ENCODE results near the gene RAET1L.

The RAET1L gene

GRCh38 chr6:150057501-150057951 is 32.2 kb upstream of the RAET1L start:
- H3K4me3 ChIP-seq (ENCODE audit: control insufficient read depth, low read depth, low read length), result no peak overlapping the region
- no peak for TF ChIP-seq CTCF (conservative IDR thresholded peaks at IDR 0.05; ENCODE audit: control insufficient read depth, insufficient read depth, low read depth, low read length)
- DNase-seq (ENCODE audit: low read depth), result no peak

- DNase-seq (ENCODE audit: low read depth), result no peak
- no peak overlapping the region for H3K4me3 ChIP-seq (ENCODE audit: control insufficient read depth, low read depth, low read length)
Measured at GRCh38 chr6:150056916-150057315, 31.6 kb upstream of the RAET1L start.

GRCh38 chr6:150056156-150056555 is 30.8 kb upstream of the RAET1L start:
- H3K4me3 ChIP-seq (ENCODE audit: control insufficient read depth, low read depth, low read length), result no peak overlapping the region
- no peak for TF ChIP-seq CTCF (conservative IDR thresholded peaks at IDR 0.05; ENCODE audit: control insufficient read depth, insufficient read depth, low read depth, low read length)
- no peak for DNase-seq (ENCODE audit: low read depth)

More at GRCh38 chr6:150056916-150057315, 31.6 kb upstream of the RAET1L start:
- TF ChIP-seq CTCF (conservative IDR thresholded peaks at IDR 0.05; ENCODE audit: control insufficient read depth, insufficient read depth, low read depth, low read length), result no peak

- no peak for TF ChIP-seq CTCF (conservative IDR thresholded peaks at IDR 0.05; ENCODE audit: control insufficient read depth, insufficient read depth, low read depth, low read length)
- DNase-seq (ENCODE audit: low read depth), result no peak
Measured at GRCh38 chr6:150055131-150055530, 29.8 kb upstream of the RAET1L start.

GRCh38 chr6:150053450-150053849 is 28.1 kb upstream of the RAET1L start:
- no peak for TF ChIP-seq CTCF (conservative IDR thresholded peaks at IDR 0.05; ENCODE audit: control insufficient read depth, insufficient read depth, low read depth, low read length)
- DNase-seq (ENCODE audit: low read depth), result no peak
- no peak overlapping the region for H3K4me3 ChIP-seq (ENCODE audit: control insufficient read depth, low read depth, low read length)

More at GRCh38 chr6:150055131-150055530, 29.8 kb upstream of the RAET1L start:
- H3K4me3 ChIP-seq (ENCODE audit: control insufficient read depth, low read depth, low read length), result no peak overlapping the region

GRCh38 chr6:150050846-150051245 is 25.5 kb upstream of the RAET1L start:
- H3K4me3 ChIP-seq (ENCODE audit: control insufficient read depth, low read depth, low read length), result no peak overlapping the region
- TF ChIP-seq CTCF (conservative IDR thresholded peaks at IDR 0.05; ENCODE audit: control insufficient read depth, insufficient read depth, low read depth, low read length), result no peak
- no peak for DNase-seq (ENCODE audit: low read depth)

GRCh38 chr6:150048099-150048498 is 22.8 kb upstream of the RAET1L start:
- DNase-seq (ENCODE audit: low read depth), result no peak
- TF ChIP-seq CTCF (conservative IDR thresholded peaks at IDR 0.05; ENCODE audit: control insufficient read depth, insufficient read depth, low read depth, low read length), result no peak
- H3K4me3 ChIP-seq (ENCODE audit: control insufficient read depth, low read depth, low read length), result no peak overlapping the region
